Kidney (tissue), 14 donors: ENCODE data around the gene COL11A2. TPM values are rescaled to one million over a fixed set of nuclear protein-coding genes. Genes with fewer than 3 reads are reported as not detected.

Experiments used
- DNase-seq, 5 donors: peaks; one replicate each; pipeline ENCODE4 v3.0.0-alpha.2; 2013 to 2020
- FAIRE-seq: peaks from 2 replicates; lab custom pipeline; 2012; peaks lifted over from hg19 to GRCh38; lab: Jason Lieb, UNC
- H3K27ac ChIP-seq, 2 donors: one replicate each; pipeline ENCODE4 v1.7.0; 2013; ENCODE audit warnings: low read depth in 2 of 2, low read length in 2 of 2, inconsistent platforms in 1 of 2
- H3K27me3 ChIP-seq: one replicate; pipeline ENCODE4 v1.7.1; 2013; ENCODE audit warnings: low read length, inconsistent platforms; ENCODE audit not compliant: control insufficient read depth, insufficient read depth
- H3K36me3 ChIP-seq, 3 donors: one replicate each; pipeline versions ENCODE4 v1.7.0 to v1.7.1; 2013; ENCODE audit warnings: low read length in 3 of 3, control low read depth in 1 of 3, inconsistent platforms in 1 of 3; ENCODE audit not compliant: insufficient read depth in 3 of 3, control insufficient read depth in 2 of 3
- H3K4me1 ChIP-seq, 3 donors: one replicate each; pipeline versions ENCODE4 v1.7.0 to v1.7.1; 2013; ENCODE audit warnings: low read length in 3 of 3, inconsistent platforms in 1 of 3, low read depth in 1 of 3; ENCODE audit not compliant: control insufficient read depth in 2 of 3, insufficient read depth in 2 of 3
- H3K4me3 ChIP-seq, 3 donors: one replicate each; pipeline versions ENCODE4 v1.7.0 to v1.8.1; 2013; ENCODE audit warnings: low read length in 3 of 3, control low read depth in 1 of 3, inconsistent platforms in 1 of 3
- H3K9ac ChIP-seq, 3 donors: one replicate each; pipeline versions ENCODE4 v1.7.0 to v1.7.1; 2013; ENCODE audit warnings: low read length in 3 of 3, control low read depth in 1 of 3, inconsistent platforms in 1 of 3
- H3K9me3 ChIP-seq, 3 donors: one replicate each; pipeline versions ENCODE4 v1.7.0 to v1.7.1; 2013; ENCODE audit warnings: low read length in 3 of 3, control low read depth in 1 of 3, inconsistent platforms in 1 of 3; ENCODE audit not compliant: control insufficient read depth in 2 of 3, insufficient read depth in 1 of 3
- CTCF ChIP-seq: IDR thresholded peaks from 3 replicates; pipeline ENCODE4 v1.5.1; 2012; ENCODE audit warnings: mild to moderate bottlenecking, moderate library complexity, borderline replicate concordance; ENCODE audit not compliant: insufficient read depth; ENCODE audit errors: extremely low read depth
- intact Hi-C: fragments of 100-400 bp; cut with DNase I; formaldehyde crosslinking; loops from one replicate; pipeline ENCODE4 v1.11.1; 2022
- polyA plus RNA-seq: library from polyadenylated mRNA; stranded (reverse); fragments of 350-450 nt; fragmentation: Illumina TruSeq; extraction: RNeasy Lipid Tissue Mini Kit (QIAGEN cat#74804); gene quantifications from one replicate; pipeline ENCODE4 v1.2.3, GENCODE V29; 2014; ENCODE audit warnings: low read depth, low replicate concordance; ENCODE audit not compliant: insufficient read depth
- total RNA-seq: library from RNA; stranded (reverse); fragmentation: NEBNext Ultra II Directional; extraction: Animal tissue kit (Norgen Biotek cat#: 25700); gene quantifications from one replicate; pipeline ENCODE4 v1.2.1, GENCODE V29; 2021
- donor health status: control.
- donor health status: control.
- donor health status: control.
- donor health status: control.
- donor health status: control.
- donor health status: DM: yes; HTN: yes; CAD: no.
- donor health status: Normal renal cell carcinoma (clear cell type).

Gene COL11A2
- total and polyA plus RNA-seq, 2 donors from 2014 or later, result 0.85 to 2.3 TPM

DNA sequence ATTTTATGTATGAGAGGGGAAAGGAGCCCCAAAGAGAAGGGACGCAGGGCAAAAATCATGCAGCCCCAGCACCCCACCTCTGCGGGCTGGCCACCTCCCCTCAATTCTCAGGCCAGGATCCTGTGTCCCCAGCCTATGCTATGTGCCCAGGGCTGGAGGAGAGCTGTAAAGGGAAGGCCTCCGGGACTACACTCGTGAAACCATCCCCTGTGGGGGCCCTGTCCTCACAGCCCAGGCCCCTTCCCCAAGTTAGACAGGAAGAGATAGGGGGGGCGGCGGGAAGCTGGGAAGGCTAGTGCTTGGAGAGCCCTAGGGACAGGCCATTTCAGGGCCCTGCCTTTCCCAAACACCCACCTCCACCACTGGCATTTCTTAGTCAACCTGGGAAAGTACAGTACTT lies 1.4 kb upstream of the COL11A2 start:
- intact Hi-C loops, result no loop called here
- H3K9ac ChIP-seq, result no peak overlapping the region
- peaks cover 9 to 20% (median 17%) of the 10 kb centered on the region in 3 donors for H3K36me3 ChIP-seq
- DNase-seq (peak in 1 of 5 donors; percentile 70), FAIRE-seq (no peak)
- TF ChIP-seq CTCF, result no peak
- peaks cover 0 to 8% (median 4%) of the 10 kb centered on the region in 3 donors for H3K4me1 ChIP-seq
- H3K27me3 ChIP-seq, result peaks cover 4% of the 10 kb centered on the region
- H3K27ac ChIP-seq, result no peak overlapping the region
- no peaks in the 10 kb centered on the region for H3K9me3 ChIP-seq
- no peak overlapping the region for H3K4me3 ChIP-seq

- peak in 3 of 5 donors; percentile 56 to 82 (median 68) for DNase-seq
- Histone ChIP-seq H3K36me3 (peaks cover 9 to 20% (median 17%) of the 10 kb centered on the region in 3 donors), H3K4me3 (peak overlapping the region in 1 of 3 donors; percentile 42), H3K27ac (no peak overlapping the region), H3K27me3 (peaks cover 4% of the 10 kb centered on the region), H3K9ac (no peak overlapping the region), H3K4me1 (peaks cover 0 to 8% (median 4%) of the 10 kb centered on the region in 3 donors), H3K9me3 (no peaks in the 10 kb centered on the region)
- intact Hi-C loops, result no loop called here
- no peak for TF ChIP-seq CTCF
- FAIRE-seq, result no peak
Observed at GRCh38 chr6:33192671-33193602, 670 bp upstream of the COL11A2 start.

- peaks cover 0 to 4% (median 4%) of the 10 kb centered on the region in 3 donors for H3K4me1 ChIP-seq
- H3K9ac ChIP-seq, result no peak overlapping the region
- FAIRE-seq (no peak), DNase-seq (peak in 2 of 5 donors; percentile 37 to 66)
- H3K27ac ChIP-seq, result no peak overlapping the region
- H3K9me3 ChIP-seq, result no peaks in the 10 kb centered on the region
- no peak overlapping the region for H3K4me3 ChIP-seq
- no peak for TF ChIP-seq CTCF
- H3K36me3 ChIP-seq, result peaks cover 6 to 14% (median 13%) of the 10 kb centered on the region in 3 donors
- intact Hi-C loops, result no loop called here
- peaks cover 4% of the 10 kb centered on the region for H3K27me3 ChIP-seq
Observed at GRCh38 chr6:33191383-33192104, 723 bp downstream of the COL11A2 start.
